Activated naive CD4-positive, alpha-beta T cell treated with anti-CD3 and anti-CD28 coated beads for 36 hours (primary cell): Measurements from ENCODE around the gene ACOX2. TPM values are rescaled to one million over a fixed set of nuclear protein-coding genes. Genes with fewer than 3 reads are reported as not detected.

ENCODE experiments used
- CTCF ChIA-PET: fragments of 350-600 bp; sonication (Branson Sonifier 250); formaldehyde crosslinking; loops from one replicate; lab custom pipeline; 2021; ENCODE audit warnings: antibody characterized with exemption; lab: Charles Lee
- DNase-seq: peaks from one replicate; pipeline ENCODE4 v3.0.0-alpha.2; 2020
- H3K27ac Mint-ChIP-seq: one replicate; pipeline ENCODE4 v1.8.0; 2021; ENCODE audit warnings: mild to moderate bottlenecking, mixed read lengths
- H3K27me3 Mint-ChIP-seq: one replicate; pipeline ENCODE4 v1.8.0; 2021; ENCODE audit warnings: low read depth, mixed read lengths
- H3K36me3 Mint-ChIP-seq: one replicate; pipeline ENCODE4 v1.8.0; 2021; ENCODE audit warnings: low read depth, mixed read lengths
- H3K4me1 Mint-ChIP-seq: one replicate; pipeline ENCODE4 v1.8.0; 2021; ENCODE audit warnings: low read depth, mixed read lengths
- H3K4me3 Mint-ChIP-seq: one replicate; pipeline ENCODE4 v1.8.0; 2021; ENCODE audit warnings: mild to moderate bottlenecking, moderate library complexity, mixed read lengths
- H3K9me3 Mint-ChIP-seq: one replicate; pipeline ENCODE4 v1.8.0; 2021; ENCODE audit warnings: mixed read lengths
- intact Hi-C: fragments of 100-400 bp; cut with micrococcal nuclease; formaldehyde crosslinking; loops from one replicate; pipeline ENCODE4 v1.15.1; 2023
- total RNA-seq, 2 experiments: library from RNA; stranded (reverse); gene quantifications; one replicate each; pipeline ENCODE4 v1.2.3, GENCODE V29; 2021

ACOX2 gene
- total RNA-seq, 2 experiments from 2014 or later, result not detected

DNA sequence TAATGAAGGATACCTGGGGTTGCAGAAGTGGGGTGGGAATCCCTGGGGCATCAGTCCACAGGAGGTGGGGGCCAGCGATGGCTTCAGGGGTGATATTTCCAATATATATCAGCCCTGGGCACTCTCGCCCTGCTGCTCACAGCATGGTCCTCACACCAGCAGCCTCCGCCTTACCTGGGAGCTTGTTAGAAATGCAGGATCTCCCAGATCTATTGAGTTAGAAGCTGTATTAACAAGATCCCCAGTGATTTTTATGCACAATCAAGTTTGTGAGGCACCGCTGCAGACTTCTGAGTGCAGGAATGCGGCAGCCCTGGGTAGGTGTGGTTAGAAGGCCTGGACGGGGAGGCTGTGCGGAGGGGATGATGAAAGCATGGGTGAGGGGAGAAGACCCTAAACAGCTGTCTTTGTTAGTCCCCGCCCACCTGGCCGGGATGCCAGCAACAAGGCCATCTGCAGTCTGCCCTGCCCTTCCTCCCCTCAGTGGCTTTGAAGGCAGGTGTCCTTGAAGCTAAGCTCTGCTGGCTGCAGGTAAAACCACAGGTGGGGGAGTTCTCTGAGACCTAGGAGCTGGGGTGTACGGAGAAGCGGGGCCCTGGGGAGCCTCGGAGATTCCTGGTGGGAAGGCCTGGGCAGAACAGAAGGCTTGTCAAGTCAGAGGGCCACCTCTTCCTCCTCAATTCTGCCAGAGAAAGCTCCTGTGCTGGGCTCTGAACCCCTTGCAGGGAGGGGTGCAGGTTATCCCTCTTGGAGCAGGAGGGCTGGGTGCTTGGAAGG is 28.8 kb upstream of the ACOX2 start:
- H3K4me3 Mint-ChIP-seq, result no peak overlapping the region
- no peaks in the 10 kb centered on the region for H3K9me3 Mint-ChIP-seq
- H3K4me1 Mint-ChIP-seq, result peaks cover 4% of the 10 kb centered on the region
- H3K27ac Mint-ChIP-seq, result no peak overlapping the region
- intact Hi-C loops, result no loop called here
- CTCF ChIA-PET, result interaction anchor here (0.6 to 14.9 kb wide), 5 partner anchors 19 to 415 kb away, joined by 3 to 256 read pairs (median 34); no protein-coding TSS in a partner anchor
- H3K36me3 Mint-ChIP-seq, result no peaks in the 10 kb centered on the region
- no peak for DNase-seq
- no peaks in the 10 kb centered on the region for H3K27me3 Mint-ChIP-seq

DNA sequence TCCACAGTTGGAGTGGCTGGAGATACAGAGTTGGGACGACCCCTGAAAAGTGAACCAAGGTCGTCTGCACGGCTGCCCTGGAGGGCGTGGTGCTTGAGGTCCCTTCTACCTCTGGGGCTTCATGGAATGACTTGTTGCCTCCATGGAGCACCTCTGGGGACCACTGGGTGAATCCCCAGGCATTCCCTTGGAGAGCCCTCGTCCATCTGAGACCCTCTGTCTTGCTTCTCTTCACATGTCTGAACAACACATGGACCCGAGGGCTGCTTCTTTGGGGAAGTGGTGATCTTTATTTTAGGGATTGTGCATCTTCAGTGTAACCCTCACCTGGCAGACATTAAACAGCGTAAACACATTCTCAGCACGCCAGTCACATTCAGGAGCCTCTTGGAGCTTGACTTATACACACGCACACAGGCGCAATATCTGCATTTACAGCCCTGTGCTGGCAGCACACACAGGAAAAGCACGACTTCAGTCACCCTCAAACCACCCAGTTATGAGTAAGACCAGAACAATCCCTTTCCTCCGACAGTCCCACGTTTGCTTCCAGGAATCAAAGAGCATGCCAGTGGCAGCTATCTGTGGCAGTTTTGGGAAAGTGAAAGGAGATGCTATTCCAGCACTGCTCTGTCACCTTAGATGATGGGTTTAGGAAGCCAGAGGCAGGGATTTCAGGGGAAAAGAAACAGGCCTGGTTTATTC is 27.6 kb upstream of the ACOX2 start:
- no peaks in the 10 kb centered on the region for H3K27me3 Mint-ChIP-seq
- H3K4me1 Mint-ChIP-seq, result peaks cover 4% of the 10 kb centered on the region
- H3K9me3 Mint-ChIP-seq, result no peaks in the 10 kb centered on the region
- CTCF ChIA-PET, result interaction anchor here (0.6 to 14.9 kb wide), 2 partner anchors 65 to 481 kb away, joined by 3 to 256 read pairs; no protein-coding TSS in a partner anchor
- H3K36me3 Mint-ChIP-seq, result no peaks in the 10 kb centered on the region
- H3K27ac Mint-ChIP-seq, result no peak overlapping the region
- DNase-seq, result no peak
- no peak overlapping the region for H3K4me3 Mint-ChIP-seq
- intact Hi-C loops, result no loop called here

DNA sequence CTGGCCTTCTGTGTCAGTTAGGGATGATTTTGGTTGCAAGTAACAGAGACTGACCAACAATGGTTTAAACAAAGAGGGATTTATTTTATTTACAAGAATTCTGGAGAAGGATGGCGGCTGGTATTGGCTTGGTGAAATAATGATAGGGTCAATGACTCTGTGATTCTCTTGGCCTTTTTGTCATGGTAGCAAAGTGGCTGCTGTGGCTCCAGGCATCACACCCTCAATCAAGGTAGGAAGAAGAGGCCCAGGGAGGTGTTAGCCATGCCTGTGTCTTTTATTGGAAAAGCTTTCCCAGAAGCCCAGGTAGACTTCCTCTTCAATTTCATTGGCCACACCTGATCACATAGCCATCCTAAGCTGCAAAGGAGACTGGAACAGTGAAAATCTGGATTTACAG is 27.1 kb upstream of the ACOX2 start:
- no peak for DNase-seq
- CTCF ChIA-PET, result interaction anchor here (0.6 to 14.9 kb wide), 2 partner anchors 66 to 481 kb away, joined by 3 to 256 read pairs; no protein-coding TSS in a partner anchor
- no peaks in the 10 kb centered on the region for H3K36me3 Mint-ChIP-seq
- H3K4me1 Mint-ChIP-seq, result peaks cover 4% of the 10 kb centered on the region
- no peak overlapping the region for H3K27ac Mint-ChIP-seq
- H3K27me3 Mint-ChIP-seq, result no peaks in the 10 kb centered on the region
- H3K4me3 Mint-ChIP-seq, result no peak overlapping the region
- intact Hi-C loops, result no loop called here
- H3K9me3 Mint-ChIP-seq, result no peaks in the 10 kb centered on the region

DNA sequence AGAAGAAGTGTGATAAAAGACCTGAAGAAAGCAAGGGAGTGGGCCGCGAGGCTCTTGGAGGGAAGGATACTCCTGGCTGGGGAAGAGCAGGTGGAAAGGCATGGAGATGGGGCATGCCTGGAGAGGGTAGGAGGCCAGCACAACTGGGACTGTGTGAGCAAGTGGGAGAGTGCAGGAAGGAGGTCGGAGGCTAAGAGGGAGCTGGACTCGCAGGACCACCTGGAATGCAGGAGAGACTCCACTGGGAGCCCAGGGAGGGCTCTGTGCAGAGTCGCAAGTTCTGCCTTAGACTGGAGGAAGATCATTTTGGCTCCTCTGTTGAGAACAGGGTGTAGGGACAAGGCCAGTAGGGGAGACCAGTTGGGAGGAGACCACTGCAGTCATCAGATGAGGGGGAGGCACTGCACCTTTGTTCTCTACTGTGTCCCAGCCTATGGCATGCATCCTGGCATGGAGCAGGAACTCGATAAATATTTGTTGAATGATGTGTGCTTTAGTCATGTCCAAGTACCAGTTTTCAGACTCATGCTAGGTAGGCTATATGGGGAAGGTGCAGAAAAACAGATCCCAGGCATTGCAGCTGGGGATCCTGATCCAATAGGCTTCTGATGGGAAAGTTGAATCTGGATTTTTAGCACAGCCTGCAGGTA is 26.5 kb upstream of the ACOX2 start:
- Mint-ChIP-seq H3K9me3 (no peaks in the 10 kb centered on the region), H3K27ac (no peak overlapping the region), H3K27me3 (no peaks in the 10 kb centered on the region), H3K4me3 (no peak overlapping the region), H3K4me1 (no peaks in the 10 kb centered on the region), H3K36me3 (no peaks in the 10 kb centered on the region)
- no peak for DNase-seq
- CTCF ChIA-PET, result interaction anchor here (1.0 to 14.9 kb wide), 2 partner anchors 66 to 68 kb away, joined by 3 to 256 read pairs; no protein-coding TSS in a partner anchor
- intact Hi-C loops, result no loop called here

DNA sequence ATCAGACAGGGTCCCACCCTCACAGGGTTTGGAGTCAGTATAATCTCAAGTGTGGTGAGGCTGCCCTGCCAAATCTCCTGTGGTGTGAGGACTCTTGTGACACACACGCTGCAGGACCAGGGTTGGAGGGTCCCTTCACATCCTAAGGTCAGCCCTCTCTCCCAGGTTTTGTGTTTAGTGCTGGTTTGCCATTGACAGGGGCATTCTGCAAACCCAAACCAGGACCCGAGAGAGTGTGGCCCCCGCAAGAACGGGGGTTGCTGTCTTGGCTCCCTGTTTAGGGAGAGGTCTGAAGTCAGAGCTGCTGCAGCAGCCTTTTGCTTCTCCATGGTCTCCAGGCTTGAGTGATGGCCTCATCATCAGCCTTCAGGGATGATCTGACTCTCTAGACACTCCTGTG is 25.5 kb upstream of the ACOX2 start:
- no peaks in the 10 kb centered on the region for H3K36me3 Mint-ChIP-seq
- no peak for DNase-seq
- no peak overlapping the region for H3K27ac Mint-ChIP-seq
- no peak overlapping the region for H3K4me3 Mint-ChIP-seq
- H3K27me3 Mint-ChIP-seq, result no peaks in the 10 kb centered on the region
- H3K9me3 Mint-ChIP-seq, result no peaks in the 10 kb centered on the region
- intact Hi-C loops, result no loop called here
- H3K4me1 Mint-ChIP-seq, result no peaks in the 10 kb centered on the region
- CTCF ChIA-PET, result interaction anchor here (1.0 kb wide), 1 partner anchor 69 kb away, joined by 3 read pairs; no protein-coding TSS in a partner anchor

DNA sequence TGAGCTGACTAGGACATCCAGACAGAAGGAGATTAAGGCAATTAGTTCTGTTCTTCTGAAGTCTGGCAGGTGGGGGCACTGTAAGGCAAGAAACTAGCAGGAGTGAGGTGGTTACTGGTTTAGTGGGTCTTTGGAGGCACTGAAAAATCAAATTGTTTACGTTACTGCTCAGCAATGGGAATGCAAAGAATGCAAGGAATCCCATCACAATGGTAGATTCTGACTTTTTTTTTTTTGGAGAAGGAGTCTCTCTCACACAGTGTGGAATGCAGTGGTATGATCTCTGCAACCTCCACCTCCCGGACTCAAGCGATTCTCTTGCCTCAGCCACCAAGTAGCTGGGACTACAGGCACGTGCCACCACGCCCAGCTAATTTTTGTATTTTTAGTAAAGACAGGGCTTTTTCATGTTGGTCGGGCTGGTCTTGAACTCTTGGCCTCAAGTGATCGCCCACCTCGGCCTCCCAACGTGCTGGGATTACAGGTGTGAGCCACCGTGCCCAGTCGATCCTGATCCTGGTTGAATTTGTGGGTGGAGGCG is 23.9 kb upstream of the ACOX2 start:
- DNase-seq, result no peak
- CTCF ChIA-PET, result interaction anchor here (0.6 to 1.9 kb wide), 6 partner anchors 9 to 652 kb away, joined by 3 to 5 read pairs (median 4); no protein-coding TSS in a partner anchor
- Mint-ChIP-seq H3K9me3 (no peaks in the 10 kb centered on the region), H3K4me1 (no peaks in the 10 kb centered on the region), H3K4me3 (no peak overlapping the region), H3K27ac (no peak overlapping the region), H3K27me3 (no peaks in the 10 kb centered on the region), H3K36me3 (no peaks in the 10 kb centered on the region)
- intact Hi-C loops, result no loop called here

DNA sequence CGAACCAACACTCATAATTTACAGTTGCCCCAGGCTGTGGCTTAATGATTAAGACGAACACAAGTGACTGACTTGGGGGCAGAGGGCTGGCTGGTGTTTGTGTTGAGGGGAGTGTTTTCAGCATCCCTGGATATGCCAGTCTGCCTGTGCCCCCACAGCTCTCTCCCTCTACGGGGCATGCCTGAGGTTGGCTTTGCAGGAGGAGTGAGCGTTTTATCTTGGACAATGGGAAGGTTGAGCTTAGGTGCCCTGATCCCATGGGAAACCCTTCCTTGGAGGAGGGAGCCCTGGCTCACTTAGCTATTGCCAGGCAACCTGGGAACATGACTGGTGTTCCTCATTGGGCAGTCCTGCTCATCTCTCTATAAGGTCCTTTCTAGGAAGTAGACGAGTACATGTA is 22.6 kb upstream of the ACOX2 start:
- DNase-seq, result no peak
- CTCF ChIA-PET, result interaction anchor here (0.6 to 1.9 kb wide), 4 partner anchors 10 to 89 kb away, joined by 3 to 5 read pairs (median 4); no protein-coding TSS in a partner anchor
- Mint-ChIP-seq H3K9me3 (no peaks in the 10 kb centered on the region), H3K4me3 (no peak overlapping the region), H3K4me1 (no peaks in the 10 kb centered on the region), H3K27me3 (no peaks in the 10 kb centered on the region), H3K27ac (no peak overlapping the region), H3K36me3 (no peaks in the 10 kb centered on the region)
- intact Hi-C loops, result no loop called here

DNA sequence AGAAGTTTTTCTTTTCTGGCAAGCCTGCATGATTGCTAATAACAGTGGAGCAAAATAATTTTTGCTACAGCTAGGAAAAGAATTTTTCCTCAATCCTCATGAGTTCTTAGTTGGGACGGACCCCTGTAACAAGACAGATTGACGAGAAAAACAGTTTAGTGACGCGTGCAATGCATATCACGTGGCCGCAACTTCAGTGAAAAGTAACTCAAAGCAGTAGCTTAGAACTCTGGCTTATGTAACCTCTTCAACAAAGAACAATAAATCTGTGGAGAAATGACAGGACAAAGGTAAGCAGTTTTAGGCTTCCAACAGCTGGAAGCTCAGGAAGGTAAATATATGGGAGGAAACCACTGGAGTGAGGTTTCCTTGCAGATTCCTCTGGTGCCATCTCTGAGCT is 20.5 kb upstream of the ACOX2 start:
- no peak for DNase-seq
- intact Hi-C loops, result no loop called here
- H3K27me3 Mint-ChIP-seq, result no peaks in the 10 kb centered on the region
- no peaks in the 10 kb centered on the region for H3K9me3 Mint-ChIP-seq
- no peak overlapping the region for H3K4me3 Mint-ChIP-seq
- no peaks in the 10 kb centered on the region for H3K36me3 Mint-ChIP-seq
- no peaks in the 10 kb centered on the region for H3K4me1 Mint-ChIP-seq
- no peak overlapping the region for H3K27ac Mint-ChIP-seq
- CTCF ChIA-PET, result interaction anchor here (0.7 to 5.3 kb wide), 3 partner anchors 11 to 221 kb away, joined by 3 to 29 read pairs (median 4); no protein-coding TSS in a partner anchor

DNA sequence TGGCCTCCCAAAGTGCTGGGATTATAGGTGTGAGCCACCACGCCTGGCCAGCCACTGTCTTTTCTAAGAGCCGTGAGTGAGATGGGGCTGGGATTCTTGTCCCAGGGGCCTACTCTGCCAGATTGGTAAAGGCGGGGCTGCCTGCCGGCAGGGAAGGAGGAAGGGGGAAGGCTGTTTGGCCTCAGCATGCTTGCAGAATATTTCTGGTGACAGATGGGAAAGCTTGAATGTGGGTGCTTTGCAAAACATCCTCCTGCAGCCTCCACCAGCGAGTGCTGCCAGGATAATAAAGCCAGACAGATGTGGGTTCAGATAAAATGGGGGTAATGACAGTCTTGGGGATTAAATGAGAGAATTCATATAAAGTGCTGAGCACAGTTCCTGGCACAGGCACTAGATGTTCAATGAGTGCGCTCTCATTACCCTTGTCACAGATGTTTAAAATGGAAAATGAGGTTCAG is 19.8 kb upstream of the ACOX2 start:
- CTCF ChIA-PET, result interaction anchor here (5.3 kb wide), 1 partner anchor 12 kb away, joined by 29 read pairs; no protein-coding TSS in a partner anchor
- no peak for DNase-seq
- Mint-ChIP-seq H3K4me1 (no peaks in the 10 kb centered on the region), H3K27me3 (no peaks in the 10 kb centered on the region), H3K36me3 (no peaks in the 10 kb centered on the region), H3K27ac (no peak overlapping the region), H3K4me3 (no peak overlapping the region), H3K9me3 (peaks cover 3% of the 10 kb centered on the region)
- intact Hi-C loops, result no loop called here

DNA sequence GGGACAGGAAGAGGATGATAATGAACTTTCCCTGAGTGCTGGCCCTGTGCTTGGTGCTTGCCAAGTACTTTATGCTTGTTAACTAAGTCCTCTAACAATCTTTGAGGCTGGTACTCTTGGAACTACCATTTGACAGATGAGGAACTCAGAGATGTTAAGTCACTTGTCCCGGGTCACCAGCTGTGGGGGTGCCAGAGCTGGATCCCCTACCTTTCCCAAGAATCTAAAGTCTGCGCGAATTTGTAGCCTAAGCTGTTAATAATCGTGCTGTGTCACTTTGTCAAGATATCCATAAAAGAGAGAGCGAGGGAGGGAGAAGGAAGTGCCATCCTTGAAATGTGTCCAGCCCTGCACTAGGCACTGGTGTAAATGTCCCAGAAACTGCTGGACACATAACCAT is 19.0 kb upstream of the ACOX2 start:
- CTCF ChIA-PET, result interaction anchor here (5.3 kb wide), 1 partner anchor 13 kb away, joined by 29 read pairs; no protein-coding TSS in a partner anchor
- intact Hi-C loops, result no loop called here
- Mint-ChIP-seq H3K36me3 (peaks cover 2% of the 10 kb centered on the region), H3K4me3 (no peak overlapping the region), H3K27me3 (no peaks in the 10 kb centered on the region), H3K9me3 (peaks cover 7% of the 10 kb centered on the region), H3K27ac (no peak overlapping the region), H3K4me1 (no peaks in the 10 kb centered on the region)
- DNase-seq, result no peak

DNA sequence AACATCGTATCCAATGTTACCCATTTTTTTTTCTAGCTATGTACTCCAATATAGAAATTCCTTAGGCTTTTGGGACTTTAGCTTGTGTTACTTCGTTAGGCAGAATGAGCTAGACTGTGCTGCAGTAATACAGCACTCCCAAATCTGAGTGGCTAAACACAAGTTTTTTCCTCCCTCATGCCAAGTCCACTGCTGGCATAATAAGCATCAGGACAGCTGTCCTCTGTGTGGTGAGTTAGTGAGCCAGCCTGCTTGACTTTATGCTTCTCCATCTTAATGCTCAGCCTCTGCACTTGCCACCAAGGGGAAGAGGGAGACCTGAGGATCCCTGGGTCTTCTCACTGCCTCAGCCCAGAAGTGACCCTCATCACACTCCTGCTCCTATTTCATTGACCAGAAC is 18.2 kb upstream of the ACOX2 start:
- H3K27ac Mint-ChIP-seq, result no peak overlapping the region

More for the DNA sequence above, 18.2 kb upstream of the ACOX2 start:
- CTCF ChIA-PET, result interaction anchor here (5.3 kb wide), 1 partner anchor 14 kb away, joined by 29 read pairs; no protein-coding TSS in a partner anchor
- Mint-ChIP-seq H3K27me3 (no peaks in the 10 kb centered on the region), H3K4me1 (no peaks in the 10 kb centered on the region), H3K36me3 (peaks cover 2% of the 10 kb centered on the region), H3K9me3 (peaks cover 7% of the 10 kb centered on the region), H3K4me3 (no peak overlapping the region)
- intact Hi-C loops, result no loop called here
- DNase-seq, result no peak
